SK-N-SH treated with all-trans-retinoic acid at 6 μM for 48 hours (cell line): Measurements from ENCODE around the gene KCNK15.

Experiments used
- ATAC-seq: fragments of 200-7000 bp; cut with Tn5 transposase; 3 replicates; pipeline ENCODE4 v1.9.1; 2020; ENCODE audit warnings: mild to moderate bottlenecking, moderate library complexity
- ARNTL ChIP-seq: fragments of 450-650 bp; formaldehyde crosslinking; IDR thresholded peaks from 2 replicates; pipeline ENCODE4 v1.5.0; 2020; ENCODE audit warnings: low read depth, mild to moderate bottlenecking, moderate library complexity, borderline replicate concordance
- BACH2 ChIP-seq: fragments of 250-450 bp; sonication (Bioruptor Pico); IDR thresholded peaks from 2 replicates; pipeline ENCODE4 v1.9.0; 2021; ENCODE audit warnings: mild to moderate bottlenecking, borderline replicate concordance
- CSDC2 ChIP-seq: fragments of 250-450 bp; sonication (Bioruptor Pico); IDR thresholded peaks from 2 replicates; pipeline ENCODE4 v1.5.0; 2020; ENCODE audit warnings: mild to moderate bottlenecking, moderate library complexity
- ESRRG ChIP-seq: fragments of 250-450 bp; sonication (Bioruptor Pico); IDR thresholded peaks from 2 replicates; pipeline ENCODE4 v1.6.1; 2021; ENCODE audit warnings: mild to moderate bottlenecking
- GLIS3 ChIP-seq: fragments of 250-450 bp; sonication (Bioruptor Pico); IDR thresholded peaks from 2 replicates; pipeline ENCODE4 v1.5.0; 2020; ENCODE audit warnings: mild to moderate bottlenecking, moderate library complexity
- ISL1 ChIP-seq: fragments of 250-450 bp; sonication (Bioruptor Pico); IDR thresholded peaks from 2 replicates; pipeline ENCODE4 v2.1.2; 2022; ENCODE audit warnings: mild to moderate bottlenecking, moderate library complexity
- OSR1 ChIP-seq: fragments of 250-450 bp; sonication (Bioruptor Pico); IDR thresholded peaks from 2 replicates; pipeline ENCODE4 v1.8.0; 2022; ENCODE audit warnings: moderate library complexity, mild to moderate bottlenecking, inconsistent platforms
- POU6F1 ChIP-seq: fragments of 250-450 bp; sonication (Bioruptor Pico); IDR thresholded peaks from 2 replicates; pipeline ENCODE4 v1.8.0; 2021; ENCODE audit warnings: low read depth, mild to moderate bottlenecking, moderate library complexity, borderline replicate concordance
- RARB ChIP-seq: fragments of 250-450 bp; sonication (Bioruptor Pico); IDR thresholded peaks from 2 replicates; pipeline ENCODE4 v1.8.0; 2021; ENCODE audit warnings: mild to moderate bottlenecking, moderate library complexity
- SNAI2 ChIP-seq: fragments of 250-450 bp; sonication (Bioruptor Pico); IDR thresholded peaks from 2 replicates; pipeline ENCODE4 v1.5.0; 2020; ENCODE audit warnings: mild to moderate bottlenecking, moderate library complexity
- TCF4 ChIP-seq: fragments of 250-450 bp; sonication (Bioruptor Pico); IDR thresholded peaks from 2 replicates; pipeline ENCODE4 v1.8.0; 2021; ENCODE audit warnings: mild to moderate bottlenecking, moderate library complexity, borderline replicate concordance
- TOX ChIP-seq: fragments of 250-450 bp; sonication (Bioruptor Pico); IDR thresholded peaks from 2 replicates; pipeline ENCODE4 v1.8.0; 2021; ENCODE audit warnings: mild to moderate bottlenecking, moderate library complexity, borderline replicate concordance
- ZC3H10 ChIP-seq: fragments of 250-450 bp; sonication (Bioruptor Pico); IDR thresholded peaks from 2 replicates; pipeline ENCODE4 v1.5.1; 2021; ENCODE audit warnings: mild to moderate bottlenecking, moderate library complexity
- ZNF565 ChIP-seq: fragments of 450-650 bp; formaldehyde crosslinking; conservative IDR thresholded peaks from 2 replicates; pipeline ENCODE4 v1.5.0; 2020; ENCODE audit warnings: low read depth, mild to moderate bottlenecking, moderate library complexity
- ZNF70 ChIP-seq: fragments of 450-650 bp; formaldehyde crosslinking; IDR thresholded peaks from 2 replicates; pipeline ENCODE4 v1.5.0; 2020; ENCODE audit warnings: mild to moderate bottlenecking, moderate library complexity
- ZNF8 ChIP-seq: fragments of 450-650 bp; formaldehyde crosslinking; IDR thresholded peaks from 2 replicates; pipeline ENCODE4 v1.5.0; 2020; ENCODE audit warnings: mild to moderate bottlenecking, moderate library complexity
- TF ChIP-seq, protein P1 (sequence below): fragments of 250-450 bp; sonication (Bioruptor Pico); IDR thresholded peaks from 2 replicates; pipeline ENCODE4 v1.5.1; 2020; ENCODE audit warnings: low read depth, mild to moderate bottlenecking, moderate library complexity
- TF ChIP-seq, protein P2 (sequence below): fragments of 250-450 bp; sonication (Bioruptor Pico); IDR thresholded peaks from 2 replicates; pipeline ENCODE4 v1.5.1; 2021; ENCODE audit warnings: mild to moderate bottlenecking, moderate library complexity
- TF ChIP-seq, protein P3 (sequence below): fragments of 250-450 bp; sonication (Bioruptor Pico); IDR thresholded peaks from 2 replicates; pipeline ENCODE4 v1.8.0; 2020; ENCODE audit warnings: mild to moderate bottlenecking, moderate library complexity, borderline replicate concordance
- TF ChIP-seq, protein P4 (sequence below): fragments of 250-450 bp; sonication (Bioruptor Pico); IDR thresholded peaks from 2 replicates; pipeline ENCODE4 v1.5.0; 2020; ENCODE audit warnings: mild to moderate bottlenecking, moderate library complexity

KCNK15 gene

DNA sequence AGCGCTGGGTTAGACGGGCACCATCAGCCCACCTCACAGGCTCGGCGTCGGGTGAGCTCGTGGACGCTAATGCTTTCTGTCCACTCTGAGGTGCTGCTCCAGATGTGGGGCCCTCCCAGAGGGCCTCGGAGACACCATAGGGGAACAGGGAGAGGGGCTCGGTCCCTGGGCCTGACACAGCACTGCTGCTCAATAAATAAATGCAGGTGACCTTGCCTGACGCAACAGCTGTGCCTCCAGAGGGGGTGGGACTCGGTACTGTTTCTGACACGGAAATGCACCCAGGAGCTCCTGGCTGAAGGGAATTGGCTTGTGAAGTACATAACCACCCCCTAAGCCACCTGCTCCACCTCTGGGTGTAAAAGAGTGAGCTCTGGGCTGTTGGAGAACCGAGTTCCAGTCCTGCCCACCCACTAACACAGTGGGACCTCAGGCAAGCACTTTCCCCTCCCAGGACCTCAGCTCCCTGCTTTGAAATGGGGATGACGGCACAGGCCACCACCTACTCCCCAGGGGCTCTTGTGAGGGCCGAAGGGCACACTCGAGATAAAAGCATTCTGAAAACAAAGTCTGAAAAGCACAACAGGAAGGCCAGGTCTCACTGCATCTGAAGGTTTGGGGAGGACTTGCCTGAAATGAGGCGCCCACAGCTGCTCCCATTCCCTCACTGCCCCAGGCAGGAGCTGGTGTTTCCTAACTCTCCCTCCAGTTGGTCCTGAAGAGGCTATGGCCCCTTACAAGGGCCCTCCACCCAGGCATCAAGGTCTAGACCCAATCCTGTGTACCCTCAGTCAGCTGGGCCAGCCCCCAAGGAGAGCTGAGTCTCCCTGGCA lies 6.7 kb downstream of the KCNK15 start:
- TF ChIP-seq ZNF565 (CRISPR knock-in tag): no peak
- TF ChIP-seq TCF4 (CRISPR knock-in tag): no peak
- no peak for TF ChIP-seq OSR1 (CRISPR knock-in tag)
- no peak for TF ChIP-seq GLIS3
- TF ChIP-seq, protein P1, sequence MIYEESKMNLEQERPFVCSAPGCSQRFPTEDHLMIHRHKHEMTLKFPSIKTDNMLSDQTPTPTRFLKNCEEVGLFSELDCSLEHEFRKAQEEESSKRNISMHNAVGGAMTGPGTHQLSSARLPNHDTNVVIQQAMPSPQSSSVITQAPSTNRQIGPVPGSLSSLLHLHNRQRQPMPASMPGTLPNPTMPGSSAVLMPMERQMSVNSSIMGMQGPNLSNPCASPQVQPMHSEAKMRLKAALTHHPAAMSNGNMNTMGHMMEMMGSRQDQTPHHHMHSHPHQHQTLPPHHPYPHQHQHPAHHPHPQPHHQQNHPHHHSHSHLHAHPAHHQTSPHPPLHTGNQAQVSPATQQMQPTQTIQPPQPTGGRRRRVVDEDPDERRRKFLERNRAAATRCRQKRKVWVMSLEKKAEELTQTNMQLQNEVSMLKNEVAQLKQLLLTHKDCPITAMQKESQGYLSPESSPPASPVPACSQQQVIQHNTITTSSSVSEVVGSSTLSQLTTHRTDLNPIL (CRISPR knock-in tag): no peak
- TF ChIP-seq, protein P2, sequence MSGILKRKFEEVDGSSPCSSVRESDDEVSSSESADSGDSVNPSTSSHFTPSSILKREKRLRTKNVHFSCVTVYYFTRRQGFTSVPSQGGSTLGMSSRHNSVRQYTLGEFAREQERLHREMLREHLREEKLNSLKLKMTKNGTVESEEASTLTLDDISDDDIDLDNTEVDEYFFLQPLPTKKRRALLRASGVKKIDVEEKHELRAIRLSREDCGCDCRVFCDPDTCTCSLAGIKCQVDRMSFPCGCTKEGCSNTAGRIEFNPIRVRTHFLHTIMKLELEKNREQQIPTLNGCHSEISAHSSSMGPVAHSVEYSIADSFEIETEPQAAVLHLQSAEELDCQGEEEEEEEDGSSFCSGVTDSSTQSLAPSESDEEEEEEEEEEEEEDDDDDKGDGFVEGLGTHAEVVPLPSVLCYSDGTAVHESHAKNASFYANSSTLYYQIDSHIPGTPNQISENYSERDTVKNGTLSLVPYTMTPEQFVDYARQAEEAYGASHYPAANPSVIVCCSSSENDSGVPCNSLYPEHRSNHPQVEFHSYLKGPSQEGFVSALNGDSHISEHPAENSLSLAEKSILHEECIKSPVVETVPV (CRISPR knock-in tag): no peak
- no peak for TF ChIP-seq BACH2 (CRISPR knock-in tag)
- no peak for TF ChIP-seq ISL1 (CRISPR knock-in tag)
- TF ChIP-seq POU6F1 (CRISPR knock-in tag): no peak
- no peak for TF ChIP-seq RARB (CRISPR knock-in tag)
- TF ChIP-seq, protein P3, sequence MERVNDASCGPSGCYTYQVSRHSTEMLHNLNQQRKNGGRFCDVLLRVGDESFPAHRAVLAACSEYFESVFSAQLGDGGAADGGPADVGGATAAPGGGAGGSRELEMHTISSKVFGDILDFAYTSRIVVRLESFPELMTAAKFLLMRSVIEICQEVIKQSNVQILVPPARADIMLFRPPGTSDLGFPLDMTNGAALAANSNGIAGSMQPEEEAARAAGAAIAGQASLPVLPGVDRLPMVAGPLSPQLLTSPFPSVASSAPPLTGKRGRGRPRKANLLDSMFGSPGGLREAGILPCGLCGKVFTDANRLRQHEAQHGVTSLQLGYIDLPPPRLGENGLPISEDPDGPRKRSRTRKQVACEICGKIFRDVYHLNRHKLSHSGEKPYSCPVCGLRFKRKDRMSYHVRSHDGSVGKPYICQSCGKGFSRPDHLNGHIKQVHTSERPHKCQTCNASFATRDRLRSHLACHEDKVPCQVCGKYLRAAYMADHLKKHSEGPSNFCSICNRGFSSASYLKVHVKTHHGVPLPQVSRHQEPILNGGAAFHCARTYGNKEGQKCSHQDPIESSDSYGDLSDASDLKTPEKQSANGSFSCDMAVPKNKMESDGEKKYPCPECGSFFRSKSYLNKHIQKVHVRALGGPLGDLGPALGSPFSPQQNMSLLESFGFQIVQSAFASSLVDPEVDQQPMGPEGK (CRISPR knock-in tag): no peak
- no peak for TF ChIP-seq ZNF70 (CRISPR knock-in tag)
- TF ChIP-seq ZNF8: no peak
- TF ChIP-seq ZC3H10 (CRISPR knock-in tag): no peak
- TF ChIP-seq CSDC2 (CRISPR knock-in tag): no peak
- TF ChIP-seq SNAI2 (CRISPR knock-in tag): no peak
- no peak for TF ChIP-seq ESRRG (CRISPR knock-in tag)
- TF ChIP-seq, protein P4, sequence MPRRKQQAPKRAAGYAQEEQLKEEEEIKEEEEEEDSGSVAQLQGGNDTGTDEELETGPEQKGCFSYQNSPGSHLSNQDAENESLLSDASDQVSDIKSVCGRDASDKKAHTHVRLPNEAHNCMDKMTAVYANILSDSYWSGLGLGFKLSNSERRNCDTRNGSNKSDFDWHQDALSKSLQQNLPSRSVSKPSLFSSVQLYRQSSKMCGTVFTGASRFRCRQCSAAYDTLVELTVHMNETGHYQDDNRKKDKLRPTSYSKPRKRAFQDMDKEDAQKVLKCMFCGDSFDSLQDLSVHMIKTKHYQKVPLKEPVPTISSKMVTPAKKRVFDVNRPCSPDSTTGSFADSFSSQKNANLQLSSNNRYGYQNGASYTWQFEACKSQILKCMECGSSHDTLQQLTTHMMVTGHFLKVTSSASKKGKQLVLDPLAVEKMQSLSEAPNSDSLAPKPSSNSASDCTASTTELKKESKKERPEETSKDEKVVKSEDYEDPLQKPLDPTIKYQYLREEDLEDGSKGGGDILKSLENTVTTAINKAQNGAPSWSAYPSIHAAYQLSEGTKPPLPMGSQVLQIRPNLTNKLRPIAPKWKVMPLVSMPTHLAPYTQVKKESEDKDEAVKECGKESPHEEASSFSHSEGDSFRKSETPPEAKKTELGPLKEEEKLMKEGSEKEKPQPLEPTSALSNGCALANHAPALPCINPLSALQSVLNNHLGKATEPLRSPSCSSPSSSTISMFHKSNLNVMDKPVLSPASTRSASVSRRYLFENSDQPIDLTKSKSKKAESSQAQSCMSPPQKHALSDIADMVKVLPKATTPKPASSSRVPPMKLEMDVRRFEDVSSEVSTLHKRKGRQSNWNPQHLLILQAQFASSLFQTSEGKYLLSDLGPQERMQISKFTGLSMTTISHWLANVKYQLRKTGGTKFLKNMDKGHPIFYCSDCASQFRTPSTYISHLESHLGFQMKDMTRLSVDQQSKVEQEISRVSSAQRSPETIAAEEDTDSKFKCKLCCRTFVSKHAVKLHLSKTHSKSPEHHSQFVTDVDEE: no peak
- TF ChIP-seq, all 23 proteins: peak for 0
- ATAC-seq: no peak

GRCh38 chr20:44754554-44754953 lies 8.9 kb downstream of the KCNK15 start:
- TF ChIP-seq ZNF8 (no peak), TOX (CRISPR knock-in tag) (no peak), RARB (CRISPR knock-in tag) (no peak), ZNF70 (CRISPR knock-in tag) (no peak), ARNTL (CRISPR knock-in tag) (no peak), GLIS3 (no peak), POU6F1 (CRISPR knock-in tag) (no peak), BACH2 (CRISPR knock-in tag) (no peak)
- TF ChIP-seq, protein P2 (CRISPR knock-in tag): no peak
- TF ChIP-seq, protein P3 (CRISPR knock-in tag): no peak

More at GRCh38 chr20:44754554-44754953, 8.9 kb downstream of the KCNK15 start:
- no peak for ATAC-seq
